CD4-positive, alpha-beta memory T cell (primary cell): Measurements from ENCODE around the gene FAM149B1. TPM values are rescaled to one million over a fixed set of nuclear protein-coding genes. Genes with fewer than 3 reads are reported as not detected.

Experiments used
- CTCF ChIA-PET: fragments of 350-600 bp; sonication (Branson Sonifier 250); formaldehyde crosslinking; loops from one replicate; lab custom pipeline; 2021; ENCODE audit warnings: inconsistent platforms; ENCODE audit not compliant: partially characterized antibody; lab: Charles Lee
- POLR2A ChIA-PET: fragments of 350-600 bp; sonication (Branson Sonifier 250); formaldehyde crosslinking; loops from one replicate; lab custom pipeline; 2021; ENCODE audit not compliant: partially characterized antibody; lab: Charles Lee
- DNase-seq, 5 donors: peaks; one replicate each; pipeline versions ENCODE4 v3.0.0 to v3.0.0-alpha.2; 2020 to 2022; ENCODE audit warnings: mixed read lengths in 1 of 5
- H3K27ac ChIP-seq: one replicate; pipeline ENCODE4 v1.7.0; 2013; ENCODE audit warnings: low read depth, low read length
- H3K27me3 ChIP-seq: 2 replicates; pipeline ENCODE4 v1.7.0; 2013; ENCODE audit warnings: mild to moderate bottlenecking, low read length, moderate library complexity; ENCODE audit not compliant: insufficient read depth
- H3K36me3 ChIP-seq: 2 replicates; pipeline ENCODE4 v1.7.0; 2013; ENCODE audit warnings: mild to moderate bottlenecking, low read length, moderate library complexity; ENCODE audit not compliant: insufficient read depth
- H3K4me1 ChIP-seq: 2 replicates; pipeline ENCODE4 v1.7.0; 2013; ENCODE audit warnings: mild to moderate bottlenecking, low read length, moderate library complexity; ENCODE audit not compliant: insufficient read depth
- H3K4me3 ChIP-seq, 2 donors: one replicate each; pipeline ENCODE4 v1.7.0; 2013; ENCODE audit warnings: low read length in 2 of 2, mild to moderate bottlenecking in 1 of 2
- H3K9me3 ChIP-seq, 2 donors: one replicate each; pipeline ENCODE4 v1.7.0; 2013; ENCODE audit warnings: low read length in 2 of 2, control low read depth in 1 of 2; ENCODE audit not compliant: control insufficient read depth in 1 of 2
- H3K27ac Mint-ChIP-seq, 7 donors: one replicate each; pipeline ENCODE4 v1.8.0; 2020 to 2021; ENCODE audit warnings: mixed read lengths in 7 of 7, mild to moderate bottlenecking in 6 of 7, inconsistent platforms in 3 of 7, moderate library complexity in 3 of 7
- H3K27me3 Mint-ChIP-seq, 2 donors: one replicate each; pipeline ENCODE4 v1.8.0; 2020 to 2021; ENCODE audit warnings: mixed read lengths in 2 of 2
- H3K36me3 Mint-ChIP-seq, 2 donors: one replicate each; pipeline ENCODE4 v1.8.0; 2020 to 2021; ENCODE audit warnings: mixed read lengths in 2 of 2, inconsistent platforms in 1 of 2, mild to moderate bottlenecking in 1 of 2
- H3K4me1 Mint-ChIP-seq, 4 donors: one replicate each; pipeline ENCODE4 v1.8.0; 2020 to 2021; ENCODE audit warnings: mixed read lengths in 4 of 4, mild to moderate bottlenecking in 1 of 4
- H3K4me3 Mint-ChIP-seq, 8 donors: one replicate each; pipeline ENCODE4 v1.8.0; 2020 to 2021; ENCODE audit warnings: mixed read lengths in 8 of 8, mild to moderate bottlenecking in 7 of 8, moderate library complexity in 6 of 8, inconsistent platforms in 3 of 8
- H3K9me3 Mint-ChIP-seq, 8 donors: one replicate each; pipeline ENCODE4 v1.8.0; 2020 to 2021; ENCODE audit warnings: mixed read lengths in 8 of 8, mild to moderate bottlenecking in 5 of 8, inconsistent platforms in 3 of 8, moderate library complexity in 1 of 8
- intact Hi-C: fragments of 100-400 bp; cut with micrococcal nuclease; formaldehyde crosslinking; loops from one replicate; pipeline ENCODE4 v1.15.1; 2023
- polyA plus RNA-seq, 2 donors: library from polyadenylated mRNA; unstranded; fragments of 300-500 nt; fragmentation: Illumina TruSeq; gene quantifications; one replicate each; pipeline ENCODE4 v1.2.3, GENCODE V29; 2021
- total RNA-seq, 2 experiments: library from RNA; stranded (reverse); gene quantifications; one replicate each; pipeline ENCODE4 v1.2.3, GENCODE V29; 2021

FAM149B1 gene
- total and polyA plus RNA-seq, 4 experiments from 2014 or later: 3.9 to 20.5 (median 11.5) TPM

- DNase-seq: no peak
- Mint-ChIP-seq H3K27me3 (no peaks in the 10 kb centered on the region), H3K36me3 (no peaks in the 10 kb centered on the region), H3K9me3 (peaks cover 0 to 12% (median 7%) of the 10 kb centered on the region in 8 donors), H3K4me3 (no peak overlapping the region), H3K27ac (no peak overlapping the region), H3K4me1 (peaks cover 0 to 3% (median 0%) of the 10 kb centered on the region in 4 donors)
- H3K4me3 ChIP-seq: no peak overlapping the region
- no peak overlapping the region for H3K27ac ChIP-seq
- no peaks in the 10 kb centered on the region for H3K36me3 ChIP-seq
- ChIA-PET CTCF (no interaction called here), POLR2A (no interaction called here)
- H3K9me3 ChIP-seq: no peaks in the 10 kb centered on the region
- H3K4me1 ChIP-seq: no peaks in the 10 kb centered on the region
- H3K27me3 ChIP-seq: no peaks in the 10 kb centered on the region
- intact Hi-C loops: no loop called here
These were observed 94.3 kb downstream of the FAM149B1 start for GRCh38 chr10:73262105-73262730.

GRCh38 chr10:73262880-73263555, 95.1 kb downstream of the FAM149B1 start:
- no peak for DNase-seq
- H3K27me3 Mint-ChIP-seq: no peaks in the 10 kb centered on the region
- no peaks in the 10 kb centered on the region for H3K36me3 Mint-ChIP-seq
- ChIA-PET POLR2A (no interaction called here), CTCF (interaction anchor here (0.9 to 1.5 kb wide), 7 partner anchors 9 to 381 kb away, joined by 3 to 5 read pairs (median 3); partner anchors contain the start of gene MYOZ1)
- Histone ChIP-seq H3K9me3 (no peaks in the 10 kb centered on the region), H3K27me3 (no peaks in the 10 kb centered on the region), H3K36me3 (no peaks in the 10 kb centered on the region), H3K27ac (no peak overlapping the region), H3K4me1 (no peaks in the 10 kb centered on the region), H3K4me3 (no peak overlapping the region)
- intact Hi-C loops: no loop called here
- no peak overlapping the region for H3K4me3 Mint-ChIP-seq
- peaks cover 0 to 3% (median 0%) of the 10 kb centered on the region in 4 donors for H3K4me1 Mint-ChIP-seq
- H3K27ac Mint-ChIP-seq: no peak overlapping the region
- peaks cover 0 to 12% (median 7%) of the 10 kb centered on the region in 8 donors for H3K9me3 Mint-ChIP-seq

GRCh38 chr10:73263693-73264347, 95.9 kb downstream of the FAM149B1 start:
- intact Hi-C loops: loop anchor here (1.0 kb wide), 1 partner anchor 380 kb away; no protein-coding TSS in a partner anchor
- peaks cover 0 to 3% (median 0%) of the 10 kb centered on the region in 4 donors for H3K4me1 Mint-ChIP-seq
- Histone ChIP-seq H3K4me3 (no peak overlapping the region), H3K27me3 (no peaks in the 10 kb centered on the region), H3K27ac (no peak overlapping the region), H3K4me1 (no peaks in the 10 kb centered on the region), H3K36me3 (no peaks in the 10 kb centered on the region), H3K9me3 (no peaks in the 10 kb centered on the region)
- POLR2A ChIA-PET: no interaction called here
- CTCF ChIA-PET: interaction anchor here (0.6 to 1.5 kb wide), 10 partner anchors 9 to 651 kb away, joined by 3 to 5 read pairs (median 3); partner anchors contain the start of gene MYOZ1
- no peak overlapping the region for H3K4me3 Mint-ChIP-seq
- H3K36me3 Mint-ChIP-seq: no peaks in the 10 kb centered on the region
- DNase-seq: peak in 3 of 5 donors; percentile 6 to 12 (median 8)
- H3K27me3 Mint-ChIP-seq: no peaks in the 10 kb centered on the region
- H3K9me3 Mint-ChIP-seq: peaks cover 0 to 8% (median 4%) of the 10 kb centered on the region in 8 donors
- H3K27ac Mint-ChIP-seq: peak overlapping the region in 1 of 7 donors; percentile 66

GRCh38 chr10:73264423-73264822, 96.5 kb downstream of the FAM149B1 start:
- Histone ChIP-seq H3K27me3 (no peaks in the 10 kb centered on the region), H3K27ac (no peak overlapping the region), H3K9me3 (no peaks in the 10 kb centered on the region), H3K4me3 (no peak overlapping the region), H3K36me3 (no peaks in the 10 kb centered on the region), H3K4me1 (no peaks in the 10 kb centered on the region)
- intact Hi-C loops: loop anchor here (1.0 kb wide), 1 partner anchor 380 kb away; no protein-coding TSS in a partner anchor
- H3K27ac Mint-ChIP-seq: no peak overlapping the region
- H3K9me3 Mint-ChIP-seq: peaks cover 0 to 2% (median 0%) of the 10 kb centered on the region in 8 donors
- DNase-seq: no peak
- no peak overlapping the region for H3K4me3 Mint-ChIP-seq
- no peaks in the 10 kb centered on the region for H3K36me3 Mint-ChIP-seq
- ChIA-PET CTCF (interaction anchor here (0.6 to 1.5 kb wide), 7 partner anchors 11 to 380 kb away, joined by 3 to 5 read pairs (median 3); partner anchors contain the start of gene MYOZ1), POLR2A (no interaction called here)
- peaks cover 0 to 3% (median 0%) of the 10 kb centered on the region in 4 donors for H3K4me1 Mint-ChIP-seq
- H3K27me3 Mint-ChIP-seq: no peaks in the 10 kb centered on the region

- DNase-seq: no peak
- CTCF ChIA-PET: interaction anchor here (1.6 kb wide), 1 partner anchor 9 kb away, joined by 3 read pairs; no protein-coding TSS in a partner anchor
- Mint-ChIP-seq H3K9me3 (no peaks in the 10 kb centered on the region), H3K27ac (peak overlapping the region in 1 of 7 donors; percentile 70), H3K36me3 (peaks cover 0 to 4% of the 10 kb centered on the region in 2 donors), H3K27me3 (peaks cover 0 to 5% of the 10 kb centered on the region in 2 donors), H3K4me3 (no peak overlapping the region), H3K4me1 (no peaks in the 10 kb centered on the region)
- Histone ChIP-seq H3K4me1 (no peaks in the 10 kb centered on the region), H3K4me3 (no peak overlapping the region), H3K36me3 (no peaks in the 10 kb centered on the region), H3K27ac (no peak overlapping the region), H3K9me3 (no peaks in the 10 kb centered on the region), H3K27me3 (no peaks in the 10 kb centered on the region)
- POLR2A ChIA-PET: no interaction called here
- intact Hi-C loops: no loop called here
These were observed 113.2 kb downstream of the FAM149B1 start for GRCh38 chr10:73281097-73281496.

GRCh38 chr10:73287441-73287840, 119.5 kb downstream of the FAM149B1 start:
- CTCF ChIA-PET: no interaction called here
- Mint-ChIP-seq H3K27ac (no peak overlapping the region), H3K9me3 (peaks cover 0 to 14% (median 5%) of the 10 kb centered on the region in 8 donors), H3K36me3 (peaks cover 6 to 18% of the 10 kb centered on the region in 2 donors), H3K4me1 (no peaks in the 10 kb centered on the region), H3K27me3 (no peaks in the 10 kb centered on the region), H3K4me3 (no peak overlapping the region)
- no peak overlapping the region for H3K4me3 ChIP-seq
- H3K27ac ChIP-seq: no peak overlapping the region
- H3K27me3 ChIP-seq: no peaks in the 10 kb centered on the region
- no peak for DNase-seq
- no peaks in the 10 kb centered on the region for H3K9me3 ChIP-seq
- no peaks in the 10 kb centered on the region for H3K4me1 ChIP-seq
- H3K36me3 ChIP-seq: no peaks in the 10 kb centered on the region
- POLR2A ChIA-PET: no interaction called here
- intact Hi-C loops: no loop called here

GRCh38 chr10:73289958-73290357, 122.0 kb downstream of the FAM149B1 start:
- Histone ChIP-seq H3K27ac (no peak overlapping the region), H3K4me1 (no peaks in the 10 kb centered on the region), H3K4me3 (no peak overlapping the region), H3K9me3 (no peaks in the 10 kb centered on the region), H3K36me3 (no peaks in the 10 kb centered on the region), H3K27me3 (no peaks in the 10 kb centered on the region)
- Mint-ChIP-seq H3K4me1 (no peaks in the 10 kb centered on the region), H3K9me3 (peaks cover 0 to 14% (median 5%) of the 10 kb centered on the region in 8 donors), H3K27ac (no peak overlapping the region), H3K27me3 (peaks cover 0 to 2% of the 10 kb centered on the region in 2 donors), H3K4me3 (no peak overlapping the region), H3K36me3 (peaks cover 6 to 31% of the 10 kb centered on the region in 2 donors)
- ChIA-PET POLR2A (no interaction called here), CTCF (no interaction called here)
- intact Hi-C loops: no loop called here
- no peak for DNase-seq
